Activated CD8-positive, alpha-beta memory T cell treated with anti-CD3 and anti-CD28 coated beads, Interleukin-2, amount 50 U/mL, for 4 hours (primary cell): ENCODE measurements around the gene OR2T10.
A peak's percentile ranks its signal among the peaks of the same experiment; 100 is the strongest.
"Not testable (repeated sequence)": the region's sequence is repeated elsewhere in the genome, so short reads cannot be mapped to it uniquely, and the experiment has no call there.

ENCODE experiments used
- DNase-seq: peaks from one replicate; pipeline ENCODE4 v3.0.0-alpha.2; 2020

The OR2T10 gene, protein sequence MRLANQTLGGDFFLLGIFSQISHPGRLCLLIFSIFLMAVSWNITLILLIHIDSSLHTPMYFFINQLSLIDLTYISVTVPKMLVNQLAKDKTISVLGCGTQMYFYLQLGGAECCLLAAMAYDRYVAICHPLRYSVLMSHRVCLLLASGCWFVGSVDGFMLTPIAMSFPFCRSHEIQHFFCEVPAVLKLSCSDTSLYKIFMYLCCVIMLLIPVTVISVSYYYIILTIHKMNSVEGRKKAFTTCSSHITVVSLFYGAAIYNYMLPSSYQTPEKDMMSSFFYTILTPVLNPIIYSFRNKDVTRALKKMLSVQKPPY

DNA sequence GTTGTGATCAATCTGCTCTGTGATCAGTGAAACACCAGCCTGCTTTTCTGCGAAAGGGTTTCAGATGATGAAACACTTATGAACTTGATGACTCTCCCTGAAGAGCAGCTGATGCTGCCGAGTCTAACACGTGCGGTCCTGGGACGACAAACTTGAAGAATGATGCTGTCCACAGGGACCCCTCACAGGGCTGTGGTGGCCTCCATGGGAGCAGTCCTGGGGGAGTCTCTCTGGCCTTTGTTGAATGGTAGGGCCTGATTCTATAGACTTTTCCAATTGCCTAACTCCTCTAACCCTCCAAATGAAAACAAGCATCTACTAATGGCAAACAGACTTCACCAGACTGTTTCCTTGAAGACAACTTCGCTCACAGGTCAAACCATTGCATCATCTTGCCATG lies at the start of gene OR2T10:
OR2T10 (minus strand) TSS at position 112 of the 400 bp plus-strand sequence. CDS start 3,932 bp downstream, outside the sequence.
- no peak for DNase-seq

DNA sequence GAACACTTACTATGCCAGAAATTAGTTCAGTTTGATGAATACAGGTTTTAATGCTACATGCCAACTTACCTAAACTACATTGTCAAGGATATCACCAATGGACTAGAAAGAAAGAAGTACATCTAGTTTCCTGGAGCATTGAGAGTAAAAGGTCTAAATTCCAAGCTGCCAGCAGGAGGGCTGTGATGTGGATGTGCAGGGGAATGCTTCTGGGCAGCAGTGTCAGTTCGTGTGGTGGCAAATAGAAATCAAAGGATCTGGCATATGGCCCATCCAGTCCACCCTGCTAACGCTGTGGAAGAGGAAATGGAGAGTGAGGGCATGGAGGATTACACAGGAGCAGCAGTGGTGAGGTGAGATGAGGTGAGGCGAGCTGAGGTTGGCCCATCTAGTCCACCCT lies 47.7 kb upstream of the OR2T10 start, which contains the start of gene OR2T35:
OR2T35 (minus strand) TSS at position 101 of the 400 bp plus-strand sequence. CDS start 6,020 bp downstream, outside the sequence.
- not testable (repeated sequence) for DNase-seq

DNA sequence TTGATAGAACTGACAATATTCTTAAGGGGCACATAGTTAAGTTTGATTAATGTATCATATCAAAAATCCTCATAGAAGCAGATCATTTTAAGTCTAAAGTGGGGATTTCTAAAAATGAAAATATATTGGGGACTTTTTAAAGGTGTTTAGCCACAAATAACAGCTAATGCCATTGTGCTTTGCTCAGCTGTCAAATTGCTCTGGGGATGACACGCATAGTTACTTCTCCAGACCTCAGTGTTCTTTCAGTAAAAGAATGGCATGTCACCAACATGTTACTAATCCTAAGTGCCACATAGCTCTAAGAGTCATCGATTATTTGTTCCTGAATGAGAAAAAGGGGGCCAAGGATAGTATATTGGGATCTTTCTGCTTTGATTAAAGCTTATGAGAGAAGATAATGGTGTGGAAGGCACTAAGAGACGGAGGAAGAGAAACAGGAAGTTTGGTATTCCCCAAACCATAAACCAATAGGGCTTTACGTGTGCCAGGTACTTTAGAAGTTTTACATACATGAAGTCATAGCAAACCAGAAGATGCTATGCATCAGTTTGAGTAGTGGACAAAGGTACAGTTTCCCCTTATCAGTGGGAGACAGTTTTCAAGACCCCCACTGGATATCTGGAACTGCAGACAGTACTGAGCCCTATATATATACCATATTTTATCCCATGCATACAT lies 45.6 kb upstream of the OR2T10 start:
- DNase-seq = not testable (repeated sequence)

DNA sequence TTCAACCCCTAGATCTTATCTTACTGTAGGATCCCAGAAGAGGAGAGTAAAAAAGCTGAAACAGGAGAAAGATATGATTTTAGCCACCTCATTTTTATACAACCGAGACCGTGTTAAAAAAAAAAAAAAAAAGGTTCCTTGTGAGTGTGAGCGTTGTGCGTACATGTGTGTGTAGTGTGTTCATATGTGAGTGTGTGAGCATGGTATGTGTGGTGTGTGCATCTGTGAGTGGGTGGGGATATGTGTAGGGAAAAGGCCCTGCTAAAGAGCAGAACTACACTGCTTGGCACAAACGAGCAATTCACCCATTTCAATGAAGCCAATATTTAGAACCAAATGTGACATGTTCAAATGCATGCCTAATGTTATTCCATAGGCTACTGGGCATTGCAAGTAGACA lies 44.1 kb upstream of the OR2T10 start:
- not testable (repeated sequence) for DNase-seq

DNA sequence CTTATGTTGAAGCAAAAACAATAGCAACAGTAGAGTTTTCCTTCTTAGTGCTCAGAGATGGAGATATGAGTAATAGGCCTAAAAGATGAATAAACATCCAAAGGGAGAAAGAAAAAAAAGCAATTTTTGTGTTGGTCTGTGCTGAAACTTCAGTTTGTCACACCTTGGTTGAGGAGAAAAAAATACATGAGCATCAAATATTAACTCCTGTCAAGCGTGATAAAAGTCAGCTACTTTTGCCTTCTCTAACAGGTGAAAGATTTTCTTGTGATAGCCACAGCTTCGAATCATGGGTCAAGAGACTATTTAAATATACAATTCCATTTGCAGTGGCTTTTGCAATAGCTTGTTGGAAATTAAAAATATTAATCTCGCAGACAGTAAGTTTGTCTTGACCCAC lies 43.4 kb upstream of the OR2T10 start:
- not testable (repeated sequence) for DNase-seq

DNA sequence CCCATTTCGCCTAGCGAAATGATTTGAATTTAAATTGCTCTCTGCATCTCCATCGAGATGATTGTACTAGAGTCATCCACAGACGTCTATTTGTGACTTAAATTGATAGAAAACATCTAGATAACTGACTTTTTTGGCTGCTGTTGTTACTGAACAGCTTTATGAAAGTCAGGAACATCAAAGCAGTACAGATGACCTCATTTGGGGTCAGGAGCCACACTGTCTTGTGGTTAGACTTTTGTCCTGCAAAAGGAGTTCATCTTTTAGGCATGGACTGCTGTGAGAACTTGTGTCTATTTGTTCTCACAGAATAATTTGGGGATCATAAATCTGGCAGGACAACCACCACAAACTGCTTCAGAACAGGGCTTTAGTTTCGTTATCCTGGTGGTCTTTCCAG lies 42.2 kb upstream of the OR2T10 start:
- not testable (repeated sequence) for DNase-seq

DNA sequence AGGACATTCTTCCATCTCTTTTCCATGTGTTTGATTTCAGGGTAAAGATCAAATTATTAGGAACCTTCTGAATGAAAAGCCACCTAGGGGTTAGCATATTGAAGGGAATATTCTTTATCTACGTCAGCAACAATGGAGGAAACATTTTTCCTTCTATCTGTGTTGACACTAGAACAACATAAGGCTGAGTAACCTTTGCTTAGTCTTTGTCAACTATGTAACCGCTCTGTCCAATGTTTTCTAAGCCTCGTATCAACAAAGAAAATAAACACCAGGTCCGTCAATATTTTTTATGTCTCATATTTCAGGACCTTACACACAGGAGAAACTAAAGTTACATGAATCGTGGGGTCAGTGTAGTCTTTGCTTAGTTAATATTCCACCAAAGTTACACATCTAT lies 39.1 kb upstream of the OR2T10 start:
- DNase-seq = not testable (repeated sequence)

DNA sequence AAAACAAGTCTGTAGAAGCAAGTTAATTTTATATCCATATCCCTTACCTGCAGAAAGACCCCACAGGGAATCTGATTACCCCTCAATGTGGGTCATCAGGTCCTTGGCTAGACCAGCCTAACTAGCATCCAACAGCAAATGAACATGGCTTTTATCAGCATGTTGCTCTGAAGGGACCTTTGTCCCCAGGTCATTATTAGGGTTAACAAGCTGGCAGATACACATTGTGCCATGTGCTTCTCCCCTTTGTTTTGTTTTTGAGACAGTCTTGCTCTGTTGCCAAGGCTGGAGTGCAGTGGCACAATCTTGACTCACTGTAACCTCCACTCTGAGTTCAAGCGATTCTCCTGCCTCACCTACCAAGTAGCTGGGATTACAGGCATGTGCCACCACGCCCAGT lies 37.5 kb upstream of the OR2T10 start, which contains the start of gene OR2T11:
OR2T11 (minus strand) TSS at position 101 of the 400 bp plus-strand sequence. CDS start 7,963 bp downstream, outside the sequence.
- not testable (repeated sequence) for DNase-seq

DNA sequence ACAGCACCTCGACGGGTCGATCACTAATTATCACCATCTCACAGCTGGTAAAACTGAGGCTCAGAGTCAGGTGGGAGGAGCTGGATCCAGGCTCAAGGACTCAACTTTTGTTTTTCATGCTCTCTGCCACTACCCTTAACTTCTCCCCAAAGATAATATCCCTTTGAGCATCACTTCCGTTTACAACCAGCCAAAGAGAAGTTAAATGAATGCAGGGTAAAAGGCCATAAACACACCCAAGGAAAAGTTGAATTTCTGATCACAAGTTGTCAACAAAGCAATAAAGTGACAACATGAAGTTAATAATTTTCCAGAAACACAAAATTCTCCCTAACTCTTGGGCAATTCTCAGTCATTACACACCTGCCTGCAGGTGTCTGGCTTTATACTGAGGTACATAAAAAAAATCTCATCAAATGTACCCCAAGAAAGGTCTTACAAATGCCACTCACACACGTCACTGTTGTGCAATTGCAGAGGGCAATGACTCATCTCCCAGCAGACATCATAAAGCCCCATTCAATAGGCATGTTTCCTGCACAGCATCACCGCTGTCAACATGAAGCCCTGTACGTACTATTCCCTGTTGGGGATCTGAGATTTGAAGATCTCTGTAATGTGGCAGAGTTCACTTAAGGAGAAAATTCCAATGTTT lies 34.0 kb upstream of the OR2T10 start:
- no peak for DNase-seq

DNA sequence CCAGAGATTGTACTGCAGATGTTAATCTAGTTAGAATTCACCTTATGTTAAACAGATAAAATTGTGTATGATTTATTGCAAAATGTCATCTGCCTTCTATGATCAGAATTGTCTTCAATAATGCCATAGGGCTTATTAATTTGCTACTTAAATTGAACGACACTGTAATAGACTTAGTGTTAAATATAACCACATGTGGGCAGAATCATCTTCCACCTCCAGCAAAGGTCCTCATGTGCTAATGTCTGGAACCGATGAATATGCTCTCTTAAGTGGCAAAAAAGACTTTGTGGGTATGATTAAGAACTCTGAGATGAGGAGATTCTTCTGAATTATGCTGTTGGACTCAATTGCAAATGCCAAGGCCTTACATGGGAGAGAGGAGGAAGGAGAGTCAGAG lies 33.1 kb upstream of the OR2T10 start:
- DNase-seq = no peak

DNA sequence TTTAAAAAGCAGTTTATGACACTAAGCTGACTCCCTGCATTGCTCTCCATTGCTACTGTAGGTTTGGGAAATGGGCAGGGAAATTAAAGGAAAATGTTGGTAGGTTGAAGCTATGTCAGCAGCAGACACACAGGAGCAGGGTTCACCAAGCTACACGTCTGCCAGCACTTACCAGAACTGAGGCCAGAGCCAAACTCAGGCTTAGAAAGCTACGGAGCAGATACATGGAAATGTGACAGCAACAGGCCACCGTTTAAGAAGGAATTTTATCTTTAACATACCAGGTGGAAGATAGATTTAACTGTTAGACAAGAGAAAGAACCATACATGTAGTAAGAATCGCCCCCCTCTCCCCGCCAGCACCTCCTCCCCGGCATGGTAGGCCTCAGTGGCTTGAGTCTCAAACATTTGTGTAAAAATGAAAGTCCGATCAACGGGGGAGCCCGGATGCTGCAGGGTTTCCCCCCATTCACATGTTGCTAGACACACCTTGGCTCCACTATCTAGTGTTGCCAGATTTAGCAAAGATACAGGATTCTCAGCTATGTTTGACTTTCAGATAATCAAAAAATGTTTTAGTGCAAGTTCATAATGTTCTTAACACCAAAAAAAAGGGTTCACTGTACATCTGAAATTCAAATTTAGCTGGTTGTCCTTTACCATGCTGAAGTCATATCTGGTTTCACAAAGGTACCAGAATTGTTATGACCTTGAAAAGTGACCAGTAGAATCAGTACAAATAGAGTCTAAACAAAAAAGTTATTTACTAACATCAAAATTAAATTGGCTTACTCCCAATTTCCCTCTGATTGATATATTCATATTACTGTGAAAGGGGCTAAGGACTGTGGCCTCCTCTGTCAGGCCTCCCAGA lies 30.7 kb upstream of the OR2T10 start:
- no peak for DNase-seq

DNA sequence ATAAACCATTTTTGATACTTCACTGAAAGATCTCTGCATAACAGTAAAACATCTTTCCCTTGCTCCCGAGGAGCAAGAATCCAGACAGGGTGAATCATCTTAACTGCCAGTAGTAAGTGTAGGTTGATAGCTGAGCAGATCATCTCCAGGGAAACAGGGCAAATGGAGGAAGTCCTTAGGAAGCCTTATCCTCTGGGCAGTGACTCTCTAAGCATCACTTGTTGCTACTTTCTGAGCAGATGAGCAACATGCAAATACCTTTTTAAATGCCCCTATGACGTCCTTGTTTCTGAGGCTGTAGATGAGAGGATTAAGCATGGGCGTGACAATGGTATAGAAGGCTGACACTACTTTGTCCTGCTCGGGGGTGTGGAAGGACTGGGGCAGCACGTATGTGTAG lies 28.5 kb upstream of the OR2T10 start:
- DNase-seq = no peak

DNA sequence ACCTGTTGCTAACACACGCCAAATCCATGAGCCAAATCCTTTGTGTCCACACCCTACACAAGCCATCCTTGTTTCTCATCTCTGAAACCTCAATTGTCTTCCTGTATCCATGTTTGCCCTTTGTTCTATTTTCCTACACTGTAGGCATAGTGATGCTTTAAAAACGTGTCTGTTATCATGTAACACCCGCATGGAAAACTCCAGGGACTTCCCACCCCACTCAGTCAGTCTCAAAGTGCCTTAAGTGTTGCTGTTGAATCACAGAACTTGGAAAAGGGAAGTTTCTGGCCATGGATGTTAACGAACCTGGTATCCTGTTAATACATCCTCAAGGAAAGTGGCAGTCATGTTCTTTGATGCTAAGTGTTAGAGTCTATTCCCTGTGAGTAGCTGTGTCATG lies 27.7 kb upstream of the OR2T10 start:
- DNase-seq = no peak

DNA sequence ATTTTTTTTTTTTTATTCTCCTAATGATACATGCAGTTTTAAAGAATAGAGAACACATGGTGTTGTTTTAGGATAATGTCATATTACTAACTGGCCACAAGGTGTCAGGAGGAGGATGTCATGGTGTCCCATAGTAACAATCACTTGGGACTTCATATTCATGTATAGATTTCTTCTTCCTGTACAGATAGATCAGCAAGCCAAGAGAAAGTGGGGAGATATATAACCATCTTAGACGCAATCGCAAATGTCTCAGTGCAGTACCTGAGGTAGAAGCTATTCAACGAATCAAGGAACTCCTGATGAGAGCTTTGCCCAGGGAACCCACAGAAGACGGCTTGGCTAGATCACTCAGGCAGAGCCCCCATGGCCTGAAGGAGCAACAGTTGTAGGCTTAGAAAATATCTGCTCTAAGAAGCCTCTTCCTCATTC lies 25.1 kb upstream of the OR2T10 start:
- DNase-seq = no peak

DNA sequence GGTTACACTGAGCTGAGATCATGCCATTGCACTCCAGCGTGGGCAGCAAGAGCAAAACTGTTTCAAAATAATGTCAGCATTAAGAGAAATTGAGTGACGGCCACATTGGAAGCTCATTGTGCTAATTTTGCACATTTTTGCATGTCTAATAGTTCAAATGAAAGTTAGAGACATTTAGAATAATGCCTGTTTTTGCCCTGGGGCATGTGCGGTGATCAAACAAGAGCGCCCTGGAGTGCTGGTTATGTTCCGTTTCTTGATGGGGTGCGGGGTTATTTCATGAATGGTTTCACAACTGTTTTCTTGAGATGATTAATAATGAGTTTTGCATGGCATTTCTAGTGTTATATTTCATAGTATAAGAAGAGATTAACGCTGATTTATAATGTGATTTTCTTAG lies 24.3 kb upstream of the OR2T10 start:
- no peak for DNase-seq

DNA sequence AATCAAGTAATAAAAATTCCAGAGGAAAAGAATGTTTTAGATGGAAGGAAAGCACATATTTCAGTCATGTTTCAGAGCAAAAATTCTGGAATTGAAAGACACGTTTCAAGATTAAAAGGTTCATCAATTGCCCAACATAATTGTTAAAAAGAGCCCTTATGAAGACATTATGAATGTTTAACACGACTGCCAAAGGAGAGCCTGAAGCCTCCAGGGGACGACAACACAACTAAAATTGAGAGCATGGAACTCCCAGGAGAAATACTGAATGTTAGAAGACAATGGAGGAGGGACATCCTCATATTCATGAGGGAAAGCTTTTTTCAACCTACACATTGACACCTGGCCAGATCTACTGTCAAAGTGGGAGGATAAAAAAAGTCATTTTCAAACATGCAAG lies 21.4 kb upstream of the OR2T10 start:
- peak; percentile 48 for DNase-seq

DNA sequence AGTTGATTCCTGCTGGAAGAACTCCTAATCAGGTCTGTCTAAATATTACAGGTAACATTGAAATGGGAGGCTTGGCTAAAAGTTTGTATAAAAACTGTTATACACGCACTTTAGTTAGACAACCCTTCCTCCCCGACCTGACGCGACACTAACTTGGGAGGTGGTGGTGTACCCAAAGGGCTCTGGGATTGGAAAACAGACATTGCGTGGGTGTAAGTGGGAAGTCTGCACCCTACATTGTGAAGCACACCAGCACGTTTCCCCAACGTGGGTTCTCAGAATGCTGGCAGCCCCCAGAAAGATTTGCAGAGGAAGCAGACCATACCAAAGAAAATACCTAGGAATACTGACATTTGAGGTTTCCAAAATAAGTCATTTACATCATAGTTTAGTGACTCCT lies 20.6 kb upstream of the OR2T10 start:
- DNase-seq = no peak

DNA sequence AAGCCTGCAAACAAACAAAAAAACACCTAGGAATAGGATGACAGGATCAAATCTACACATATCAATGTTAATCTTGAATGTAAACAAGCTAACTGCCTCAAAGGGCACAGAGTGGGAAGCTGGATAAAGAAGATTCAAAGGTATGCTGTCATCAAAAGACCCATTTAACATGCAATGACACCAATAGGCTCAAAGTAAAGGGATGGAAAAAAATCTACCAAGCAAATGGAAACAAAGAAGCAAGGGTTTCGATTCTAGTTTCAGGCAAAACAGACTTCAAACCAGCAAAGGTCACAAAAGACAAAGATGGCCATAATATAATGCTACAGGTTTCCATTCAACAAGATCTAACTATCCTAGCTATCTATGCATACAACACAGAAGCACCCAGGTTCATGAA lies 16.2 kb upstream of the OR2T10 start:
- DNase-seq = no peak

DNA sequence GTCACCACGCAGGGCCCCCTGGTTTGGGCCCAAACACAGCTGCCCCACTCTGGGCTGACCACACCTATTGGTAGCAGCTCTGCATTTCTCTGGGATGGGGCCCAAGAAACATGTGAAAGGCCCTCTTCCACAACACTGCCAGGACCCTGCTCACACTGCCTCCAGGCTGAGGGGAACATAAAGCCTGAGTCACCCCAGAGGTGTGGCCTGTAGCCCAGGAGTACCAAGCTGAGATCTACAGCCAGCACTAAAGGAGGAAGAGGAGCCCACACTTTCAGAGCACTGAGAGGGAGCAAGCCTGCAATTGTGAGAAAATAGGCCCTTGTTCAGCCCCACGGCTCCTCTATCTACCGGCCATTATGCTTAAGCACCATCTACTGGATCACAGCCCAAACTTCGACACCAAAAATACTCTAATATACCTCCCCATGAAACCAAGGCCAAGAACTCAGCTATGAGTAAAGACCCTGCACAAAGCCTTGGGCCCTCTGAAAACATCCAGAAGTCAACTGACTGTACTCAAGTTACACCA lies 14.4 kb upstream of the OR2T10 start:
- DNase-seq = no peak

DNA sequence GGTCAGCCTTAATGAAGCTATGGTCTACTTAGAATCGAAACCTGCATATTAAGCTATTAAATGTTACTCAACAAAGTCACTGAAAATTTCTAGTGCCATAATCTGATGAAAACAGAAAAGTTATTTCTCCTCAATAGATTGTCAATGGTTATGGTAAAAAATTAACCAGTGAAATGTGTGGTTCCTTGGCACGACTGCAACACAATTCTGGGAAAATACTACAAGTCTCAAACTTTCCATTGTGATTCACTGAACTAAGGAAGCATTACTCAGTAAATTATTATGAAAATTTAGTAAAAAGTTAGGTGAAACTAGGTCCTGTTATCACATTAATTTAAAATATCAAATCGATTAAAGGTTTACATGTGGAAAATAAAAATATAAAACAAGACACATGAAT lies 12.8 kb upstream of the OR2T10 start:
- DNase-seq = no peak

DNA sequence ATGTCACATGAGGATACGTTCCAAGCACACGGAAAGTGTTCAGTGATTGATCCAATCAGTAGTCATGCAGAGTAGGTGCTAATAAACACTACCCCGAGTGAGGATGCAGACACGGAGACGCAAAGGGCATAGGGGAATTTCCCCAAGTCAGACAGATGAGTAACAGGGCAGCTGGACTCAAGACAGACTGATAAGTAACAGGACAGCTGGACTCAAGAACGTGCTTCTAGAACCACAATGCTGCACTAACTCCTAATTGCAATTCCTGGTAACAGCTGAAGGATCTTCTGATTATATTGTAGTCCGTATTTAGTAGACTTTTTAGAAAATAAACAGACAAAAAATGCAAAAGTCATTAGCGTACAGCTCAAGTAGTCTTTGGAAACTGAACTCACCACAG lies 1.9 kb upstream of the OR2T10 start:
- DNase-seq = no peak

DNA sequence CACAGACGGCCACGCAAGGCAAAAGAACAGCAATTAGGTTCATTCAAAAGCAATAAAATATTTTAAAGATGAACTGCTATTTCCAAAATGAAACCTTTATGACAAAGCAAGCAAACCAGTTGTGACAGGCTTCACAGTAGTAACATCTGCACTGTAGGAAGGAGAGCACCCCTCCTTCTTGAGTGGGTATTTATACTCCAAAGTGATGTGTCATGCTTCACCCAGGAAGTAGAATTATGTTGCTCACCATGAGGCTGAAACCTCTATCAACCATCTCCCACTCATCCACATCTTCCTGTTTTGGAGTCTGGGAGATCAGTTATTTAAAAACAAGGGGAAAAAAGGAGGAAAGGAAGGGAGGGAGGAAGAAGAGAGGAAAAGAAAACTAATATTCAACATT lies 885 bp downstream of the OR2T10 start:
- no peak for DNase-seq
